Vagina (tissue), 2 donors: ENCODE results near the gene KRTAP5-5.

Experiments used
- CTCF ChIP-seq, 3 experiments: fragments of 450-650 bp in 2 of 3; fragments of 200-600 bp in 1 of 3; sonication (generic) in 1 of 3; IDR thresholded peaks; one replicate each; pipeline ENCODE4 v1.5.1; 2017 to 2019; ENCODE audit warnings: antibody characterized with exemption in 3 of 3, mild to moderate bottlenecking in 2 of 3, moderate library complexity in 2 of 3
- POLR2A ChIP-seq, 2 donors: fragments of 450-650 bp; IDR thresholded peaks; one replicate each; pipeline ENCODE4 v1.6.1; 2017; ENCODE audit warnings: antibody characterized with exemption in 2 of 2, mild to moderate bottlenecking in 2 of 2, moderate library complexity in 2 of 2

GRCh38 chr11:1669546-1670218 is 40.1 kb downstream of the KRTAP5-5 start:
- no peak for TF ChIP-seq CTCF (IDR thresholded peaks at IDR 0.05)
- TF ChIP-seq POLR2A (IDR thresholded peaks at IDR 0.05), result no peak
